K562 (cell line): ENCODE results near the gene PIK3R1. TPM values are rescaled to one million over a fixed set of nuclear protein-coding genes. Genes with fewer than 3 reads are reported as not detected.

Experiments used
- ATAC-seq: fragments of 200-7000 bp; cut with Tn5 transposase; 3 replicates; pipeline ENCODE4 v1.9.1; 2020; ENCODE audit warnings: moderate library complexity
- BruUV-seq: library from RNA; stranded (reverse); fragments of 400-500 nt; replicated peaks from 2 replicates; lab custom pipeline; 2021; lab: Mats Ljungman, UMichigan
- CTCF ChIA-PET: fragments of 300-600 bp; formaldehyde crosslinking; extraction: SDS; loops from one replicate; lab custom pipeline; 2021; ENCODE audit warnings: low intra/inter-chr PET ratio; lab: Yijun Ruan, JAX
- POLR2A ChIA-PET: fragments of 300-600, 350-650 bp; sonication (Branson Sonifier 250); formaldehyde crosslinking; extraction: SDS; loops from one replicate; lab custom pipeline; 2021; ENCODE audit warnings: antibody characterized with exemption, inconsistent platforms; lab: Yijun Ruan, JAX
- DNase-seq, 4 experiments: peaks; one replicate each; pipeline versions ENCODE4 v3.0.0 to v3.0.0-alpha.2; 2011 to 2018; ENCODE audit warnings: low spot score in 3 of 4, mixed read lengths in 3 of 4; ENCODE audit errors: extremely low read depth in 1 of 4
- FAIRE-seq: peaks from 2 replicates; lab custom pipeline; 2011; peaks lifted over from hg19 to GRCh38; lab: Jason Lieb, UNC
- H2AFZ ChIP-seq: 2 replicates; pipeline ENCODE4 v1.6.0; 2011; ENCODE audit warnings: low read depth, low read length, control low read depth, inconsistent platforms
- H3K27ac ChIP-seq: fragments of 200-600 bp; 3 replicates; pipeline ENCODE4 v1.8.0; 2011; ENCODE audit warnings: low read depth, mild to moderate bottlenecking, control low read depth, inconsistent platforms, low read length, moderate library complexity, mixed read lengths; ENCODE audit errors: extremely low read depth
- H3K27me3 ChIP-seq, 2 experiments: fragments of 300-600 bp in 1 of 2; 2 replicates in 1 of 2; 3 replicates in 1 of 2; pipeline versions ENCODE4 v1.6.0 to v1.8.0; 2011; ENCODE audit warnings: inconsistent platforms in 2 of 2, low read length in 2 of 2, mild to moderate bottlenecking in 1 of 2, mixed read lengths in 1 of 2, moderate library complexity in 1 of 2; ENCODE audit not compliant: control insufficient read depth in 2 of 2, insufficient read depth in 2 of 2
- H3K36me3 ChIP-seq: fragments of 300-600 bp; 3 replicates; pipeline ENCODE4 v1.8.0; 2011; ENCODE audit warnings: mild to moderate bottlenecking, low read length, inconsistent platforms; ENCODE audit not compliant: control insufficient read depth, insufficient read depth
- H3K4me1 ChIP-seq, 2 experiments: fragments of 200-600 bp in 1 of 2; replicated peaks in 1 of 2; 2 replicates in 1 of 2; 3 replicates in 1 of 2; pipeline versions ENCODE4 v1.5.1 to v1.8.0; 2011; ENCODE audit warnings: inconsistent platforms in 2 of 2, low read length in 2 of 2, mild to moderate bottlenecking in 1 of 2, mixed read lengths in 1 of 2, moderate library complexity in 1 of 2; ENCODE audit not compliant: control insufficient read depth in 2 of 2, insufficient read depth in 2 of 2
- H3K4me2 ChIP-seq: 2 replicates; pipeline ENCODE4 v1.6.1; 2011; ENCODE audit warnings: low read length, control low read depth, inconsistent platforms, mixed read lengths; ENCODE audit not compliant: insufficient read depth
- H3K4me3 ChIP-seq: fragments of 200-600 bp; sonication (generic), shearing (Covaris generic); 2 replicates; pipeline ENCODE4 v1.5.1; 2016; ENCODE audit warnings: control low read depth, inconsistent platforms
- H3K79me2 ChIP-seq: fragments of 200-600 bp; 3 replicates; pipeline ENCODE4 v1.8.0; 2011; ENCODE audit warnings: low read length, inconsistent platforms; ENCODE audit not compliant: control insufficient read depth, insufficient read depth
- H3K9ac ChIP-seq, 2 experiments: 2 replicates each; pipeline versions ENCODE4 v1.6.0 to v1.6.1; 2011; ENCODE audit warnings: low read depth in 2 of 2, low read length in 2 of 2, control low read depth in 1 of 2, inconsistent platforms in 1 of 2, mild to moderate bottlenecking in 1 of 2, mixed read lengths in 1 of 2; ENCODE audit not compliant: insufficient read depth in 1 of 2
- H3K9me1 ChIP-seq: one replicate; pipeline ENCODE4 v1.6.0; 2011; ENCODE audit warnings: inconsistent platforms, mild to moderate bottlenecking, low read length, moderate library complexity; ENCODE audit not compliant: control insufficient read depth, insufficient read depth
- H3K9me3 ChIP-seq: replicated peaks from 2 replicates; pipeline ENCODE4 v1.5.1; 2011; ENCODE audit warnings: low read depth, low read length, inconsistent platforms; ENCODE audit not compliant: control insufficient read depth, insufficient read depth
- H4K20me1 ChIP-seq: replicated peaks from 2 replicates; pipeline ENCODE4 v1.6.1; 2011; ENCODE audit warnings: low read length, inconsistent platforms, mixed read lengths; ENCODE audit not compliant: control insufficient read depth, insufficient read depth
- BRD9 ChIP-seq: fragments of 450-650 bp; IDR thresholded peaks from 2 replicates; pipeline ENCODE4 v1.6.1; 2018; ENCODE audit warnings: low read depth; ENCODE audit not compliant: partially characterized antibody
- EWSR1 ChIP-seq: fragments of 450-650 bp; IDR thresholded peaks from 2 replicates; pipeline ENCODE4 v1.6.1; 2018; ENCODE audit warnings: borderline replicate concordance, mild to moderate bottlenecking, low read depth, moderate library complexity; ENCODE audit not compliant: partially characterized antibody
- ILF3 ChIP-seq: fragments of 450-650 bp; IDR thresholded peaks from 2 replicates; pipeline ENCODE4 v1.6.1; 2018; ENCODE audit warnings: antibody characterized with exemption, mild to moderate bottlenecking, moderate library complexity, borderline replicate concordance
- MITF ChIP-seq: IDR thresholded peaks from 2 replicates; pipeline ENCODE4 v1.6.1; 2014; ENCODE audit warnings: antibody characterized with exemption
- NR0B1 ChIP-seq: fragments of 450-650 bp; IDR thresholded peaks from one replicate; pipeline ENCODE4 v1.6.1; 2018; ENCODE audit warnings: mild to moderate bottlenecking, moderate library complexity; ENCODE audit not compliant: partially characterized antibody
- NR2C2 ChIP-seq, 2 experiments: fragments of 200-800 bp in 1 of 2; sonication (Bioruptor generic) in 1 of 2; sonication (generic) in 1 of 2; formaldehyde crosslinking in 1 of 2; IDR thresholded peaks; 2 replicates each; pipeline versions ENCODE4 v1.6.1 to v1.8.0; 2016 to 2022; ENCODE audit warnings: mild to moderate bottlenecking in 1 of 2, missing compliant biosample characterization in 1 of 2, missing genetic modification characterization in 1 of 2, missing genetic modification reagents in 1 of 2
- RBM25 ChIP-seq: fragments of 200-400 bp; formaldehyde crosslinking; IDR thresholded peaks from 2 replicates; pipeline ENCODE4 v1.6.1; 2018; ENCODE audit warnings: low read length, low read depth, moderate library complexity; ENCODE audit not compliant: severe bottlenecking
- THRB ChIP-seq: fragments of 450-650 bp; formaldehyde crosslinking; conservative IDR thresholded peaks from 2 replicates; pipeline ENCODE4 v1.4.0; 2022; ENCODE audit warnings: mild to moderate bottlenecking, missing genetic modification characterization
- ZBTB33 ChIP-seq: sonication (generic); formaldehyde crosslinking; IDR thresholded peaks from 2 replicates; pipeline ENCODE4 v1.8.1; 2023; ENCODE audit warnings: mild to moderate bottlenecking, missing genetic modification reagents
- ZNF175 ChIP-seq: fragments of 200-800 bp; sonication (Bioruptor generic); IDR thresholded peaks from 2 replicates; pipeline ENCODE4 v1.6.1; 2016; ENCODE audit warnings: low read depth, mild to moderate bottlenecking, missing genetic modification characterization, missing compliant biosample characterization
- ZNF512 ChIP-seq: IDR thresholded peaks from 2 replicates; pipeline ENCODE4 v1.6.1; 2016; ENCODE audit warnings: missing genetic modification characterization, missing compliant biosample characterization
- ZNF584 ChIP-seq: fragments of 200-800 bp; sonication (Bioruptor generic); IDR thresholded peaks from 2 replicates; pipeline ENCODE4 v1.6.1; 2016; ENCODE audit warnings: low read depth, mild to moderate bottlenecking, missing genetic modification characterization, missing compliant biosample characterization
- WGBS: fragments of 100-300 bp; shearing (Covaris generic); methylation state at CpG from one replicate; pipeline ENCODE4 v1.1.6; 2016; ENCODE audit warnings: low coverage, mixed read lengths; ENCODE audit not compliant: insufficient coverage; ENCODE audit errors: missing lambda C conversion rate; 5-methylcytosine and 5-hydroxymethylcytosine counted together
- in situ Hi-C: fragments of 300-500 bp; cut with MboI; formaldehyde crosslinking; loops from 4 replicates; pipeline ENCODE4 v1.15.0; 2018; ENCODE audit warnings: inconsistent platforms, mixed read lengths
- intact Hi-C: fragments of 100-400 bp; cut with micrococcal nuclease; formaldehyde crosslinking; loops from 2 replicates; pipeline ENCODE4 v1.14.2; 2022
- polyA plus RNA-seq, 8 experiments: library from polyadenylated mRNA; depleted of rRNA in 4 of 8; stranded (reverse) in 5 of 8; unstranded in 3 of 8; fragments of >200 nt; fragmentation: Nextera tagmentation in 2 of 8; fragmentation: Illumina TruSeq in 1 of 8; extraction: Ambion mirVana in 2 of 8; extraction: Trizol in 1 of 8; gene quantifications; 2 replicates each; pipeline versions ENCODE4 v1.2.1 to v1.2.3, GENCODE V29; 2011 to 2014; ENCODE audit warnings: inconsistent platforms in 1 of 8, missing spikeins in 1 of 8
- total RNA-seq, 7 experiments: library from RNA; depleted of rRNA in 6 of 7; stranded (reverse); fragments of >200 nt in 6 of 7; fragmentation: Illumina TruSeq in 2 of 7; extraction: Trizol in 2 of 7; gene quantifications; 2 replicates each; pipeline versions ENCODE4 v1.2.1 to v1.2.3, GENCODE V29; 2011 to 2021; ENCODE audit warnings: low replicate concordance in 1 of 7

PIK3R1 gene
- total and polyA plus RNA-seq, 9 of the 15 experiments (the other 6 are each of a cell fraction or from before 2014, with no cell fraction given) = 1.1 to 9.7 (median 4.8) TPM

- BruUV-seq = no TSS peak
- H3K4me1 ChIP-seq = peaks cover 8 to 13% of the 10 kb centered on the region in 2 experiments; a peak in 4 of 5 replicates
- no peaks in the 10 kb centered on the region for H3K9me1 ChIP-seq
- no peaks in the 10 kb centered on the region for H3K36me3 ChIP-seq
- in situ Hi-C loops (no loop called here), intact Hi-C loops (no loop called here)
- WGBS = 12% methylated on average over 4 of the region's 4 CpGs
- H3K27ac ChIP-seq = no peak overlapping the region
- CTCF ChIA-PET = no interaction called here
- H2AFZ ChIP-seq = no peak overlapping the region
- POLR2A ChIA-PET = interaction anchor here (0.6 kb wide), 1 partner anchor 9 kb away, joined by 3 read pairs; the partner anchor contains the start of gene PIK3R1
- peaks cover 3 to 5% of the 10 kb centered on the region in 2 experiments; a peak in 2 of 5 replicates for H3K27me3 ChIP-seq
- FAIRE-seq = no peak
- no peak overlapping the region for H3K4me2 ChIP-seq
- no peak for ATAC-seq
- peaks cover 15% of the 10 kb centered on the region; the same call in 1 of the 2 replicates for H4K20me1 ChIP-seq
- H3K9ac ChIP-seq = no peak overlapping the region
- H3K9me3 ChIP-seq = 0 out of 2 replicates have a peak, but pooled peaks cover 2% of the 10 kb centered on the region
- no peak for DNase-seq
- H3K4me3 ChIP-seq = no peak overlapping the region
- no peaks in the 10 kb centered on the region for H3K79me2 ChIP-seq
- TF ChIP-seq NR0B1 = no peak
- TF ChIP-seq ZBTB33 (CRISPR knock-in tag) = no peak
- TF ChIP-seq THRB (CRISPR knock-in tag) = no peak
- no peak for TF ChIP-seq EWSR1
- no peak for TF ChIP-seq NR2C2 (CRISPR knock-in tag; IDR thresholded peaks at IDR 0.05)
- no peak for TF ChIP-seq NR2C2 (tag; IDR thresholded peaks at IDR 0.05)
- no peak for TF ChIP-seq ILF3
- TF ChIP-seq ZNF512 (tag) = no peak
- TF ChIP-seq ZNF175 = no peak
- no peak for TF ChIP-seq BRD9
- TF ChIP-seq ZNF584 (CRISPR knock-in tag) = no peak
- no peak for TF ChIP-seq MITF
- TF ChIP-seq RBM25 = no peak
Measured at GRCh38 chr5:68224509-68225187, 9.1 kb downstream of the PIK3R1 start.
